Stimulated activated CD4-positive, alpha-beta T cell treated with anti-CD3 and anti-CD28 coated beads, Interleukin-12 subunit alpha, Interleukin-12 subunit beta, amount 100 ng/mL, for 48 hours (primary cell): ENCODE results near the gene NXF1.
"Not testable (repeated sequence)": the region's sequence is repeated elsewhere in the genome, so short reads cannot be mapped to it uniquely, and the experiment has no call there.

Experiments
- DNase-seq, 3 donors: peaks; one replicate each; pipeline ENCODE4 v3.0.0-alpha.2; 2020; ENCODE audit warnings: low read depth in 2 of 3, low spot score in 1 of 3

Gene NXF1

DNA sequence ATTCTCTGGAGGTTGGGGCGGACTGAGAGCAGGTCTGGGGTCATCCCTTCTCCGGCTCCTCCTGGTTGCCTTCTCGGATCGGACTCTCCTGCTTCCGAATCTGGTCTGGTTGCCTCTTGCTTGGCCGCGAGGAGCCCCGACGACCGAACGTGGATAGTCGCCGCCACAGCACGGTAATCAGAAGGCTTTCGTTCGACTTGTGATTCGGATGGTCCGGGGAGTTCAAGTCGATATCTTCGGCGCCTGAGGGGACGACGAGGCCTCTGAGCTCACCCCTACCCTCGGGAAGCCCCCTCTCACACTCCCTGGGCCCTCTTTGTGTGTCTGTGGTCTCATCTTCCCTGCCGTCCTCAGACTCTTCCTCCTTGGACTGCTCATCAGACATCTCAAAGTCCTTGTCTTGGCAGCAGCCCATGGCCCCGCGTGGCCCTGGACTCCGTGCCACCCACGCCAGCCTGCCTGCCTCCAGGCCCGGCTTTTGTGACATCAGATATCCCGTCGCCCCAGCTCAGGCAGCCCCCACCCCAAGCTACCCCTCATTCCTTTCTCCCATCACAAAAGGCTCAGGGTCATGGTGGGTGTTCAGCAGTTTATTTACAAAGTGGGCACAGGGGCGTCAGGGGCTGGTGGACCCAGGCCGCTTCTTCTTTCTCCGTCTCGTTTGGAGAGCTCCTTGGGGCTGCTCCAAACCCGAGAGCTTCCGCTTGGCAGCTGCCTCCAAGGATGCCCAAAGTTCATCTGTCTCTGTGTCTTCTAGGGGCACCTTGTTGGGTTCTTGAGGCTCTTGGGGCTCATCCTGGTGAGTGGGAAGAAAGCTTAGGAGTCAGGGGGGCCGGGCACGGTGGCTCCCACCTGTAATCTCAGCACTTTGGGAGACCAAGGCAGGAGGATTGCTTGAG, 27.3 kb upstream of the NXF1 start, which contains the start of gene TEX54:
TEX54 (minus strand) TSS at position 506 of the 899 bp plus-strand sequence.
- no peak for DNase-seq

DNA sequence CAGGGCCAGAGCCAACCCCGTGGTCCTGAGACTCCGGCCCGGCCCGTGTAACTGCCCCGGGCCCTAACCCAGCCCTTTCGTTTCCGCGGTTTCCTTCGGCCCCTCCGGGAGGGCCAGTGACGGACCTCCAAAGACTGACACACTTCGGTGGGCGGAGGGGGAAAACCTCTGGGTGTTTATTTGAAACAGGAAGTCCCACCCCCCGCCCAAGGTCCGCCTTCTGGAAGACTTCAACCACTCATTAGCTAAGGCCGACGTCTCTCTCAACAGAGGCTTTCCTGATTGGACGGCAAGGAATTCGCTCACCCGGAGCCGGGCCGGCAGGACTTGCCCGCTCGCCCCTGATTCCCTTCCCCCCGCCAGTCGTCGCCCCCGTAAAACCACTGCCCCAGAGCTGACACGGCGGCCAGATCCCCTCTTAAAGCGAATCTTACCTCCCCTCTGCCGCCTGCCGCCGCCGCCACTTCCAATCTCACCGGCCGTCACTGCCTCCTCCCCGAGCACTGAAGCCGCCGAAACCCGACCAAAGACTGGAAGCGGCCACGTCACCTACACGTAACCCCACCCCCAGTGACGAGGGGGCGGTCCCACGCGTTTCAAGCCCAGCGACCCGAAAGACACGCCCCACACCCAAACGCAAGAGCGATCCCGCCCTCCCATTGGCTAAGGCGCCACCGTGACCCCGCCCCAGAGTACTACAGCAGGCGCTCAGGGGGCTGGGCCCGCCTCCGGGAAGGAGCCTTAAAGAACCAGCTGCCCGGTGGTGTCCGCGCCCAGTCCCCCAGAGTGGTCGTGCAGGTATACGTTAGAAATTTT, 26.5 kb upstream of the NXF1 start, which contains the start of gene STX5:
STX5 (minus strand) TSS at position 532 of the 816 bp plus-strand sequence. CDS start 808 bp downstream, outside the sequence.
- peak; percentile 98 to 99 (median 99) for DNase-seq

DNA sequence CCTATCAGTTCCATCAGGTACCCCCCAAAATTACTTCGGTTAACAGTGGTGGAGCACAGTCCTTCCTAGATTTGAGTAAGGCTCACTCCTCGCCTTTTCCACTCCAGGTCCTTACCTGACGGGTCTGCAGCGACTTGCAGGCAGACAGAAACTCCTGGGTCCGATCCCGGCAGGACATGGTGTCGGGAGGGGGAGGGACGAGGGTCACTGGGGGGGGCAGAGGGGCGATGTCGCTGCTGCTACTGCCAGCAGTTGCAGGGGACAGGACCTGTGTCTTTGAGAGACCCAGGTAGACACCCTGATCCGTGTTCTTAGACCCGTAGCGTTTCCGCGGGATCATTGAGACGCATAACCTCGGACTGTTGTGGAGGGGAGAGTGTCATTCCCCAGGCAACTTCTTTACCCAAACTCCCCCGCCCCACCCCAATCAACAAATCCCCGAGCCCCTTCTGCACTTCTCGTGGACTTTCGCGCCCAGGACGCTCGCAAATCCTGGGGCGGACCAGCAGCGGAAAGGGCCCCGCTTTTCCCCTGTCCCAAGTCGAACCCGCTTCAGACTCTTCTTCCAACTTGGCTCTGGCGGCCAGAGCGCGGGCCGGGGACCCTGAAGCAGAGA, 25.8 kb upstream of the NXF1 start:
- DNase-seq = no peak

DNA sequence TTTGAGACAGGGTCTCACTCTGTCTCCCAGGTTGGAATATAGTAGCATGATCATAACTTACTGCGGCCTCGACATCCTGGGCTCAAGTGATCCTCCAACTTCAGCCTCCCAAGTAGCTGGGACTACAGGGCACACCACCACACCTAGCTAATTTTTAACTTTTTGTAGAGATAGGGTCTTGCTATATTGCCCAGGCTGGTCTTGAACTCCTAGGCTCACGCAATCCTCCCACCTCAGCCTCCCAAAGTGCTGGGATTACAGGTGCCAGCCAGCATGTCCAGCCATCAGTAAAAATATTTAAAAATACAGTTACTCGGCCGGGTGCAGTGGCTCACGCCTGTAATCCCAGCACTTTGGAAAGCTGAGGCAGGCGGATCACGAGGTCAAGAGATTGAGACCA, 22.9 kb upstream of the NXF1 start:
- DNase-seq = not testable (repeated sequence)

DNA sequence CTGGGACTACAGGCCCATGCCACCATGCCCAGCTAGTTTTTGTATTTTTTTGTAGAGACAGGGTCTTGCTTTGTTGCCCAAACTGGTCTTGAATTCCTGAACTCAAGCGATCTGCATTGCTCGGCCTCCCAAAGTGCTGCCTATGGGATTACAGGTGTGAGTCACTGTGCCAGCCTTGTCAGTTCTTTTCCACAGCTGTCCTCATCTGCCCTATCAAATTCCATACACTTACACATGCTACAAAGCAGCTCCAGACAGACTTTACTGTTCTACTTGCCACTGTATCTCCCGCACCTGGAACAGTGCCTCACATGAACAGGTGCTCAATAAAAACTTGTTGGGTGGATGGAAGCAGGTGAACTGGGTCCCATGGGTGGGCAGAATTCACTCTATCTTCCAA, 18.4 kb upstream of the NXF1 start:
- no peak for DNase-seq

DNA sequence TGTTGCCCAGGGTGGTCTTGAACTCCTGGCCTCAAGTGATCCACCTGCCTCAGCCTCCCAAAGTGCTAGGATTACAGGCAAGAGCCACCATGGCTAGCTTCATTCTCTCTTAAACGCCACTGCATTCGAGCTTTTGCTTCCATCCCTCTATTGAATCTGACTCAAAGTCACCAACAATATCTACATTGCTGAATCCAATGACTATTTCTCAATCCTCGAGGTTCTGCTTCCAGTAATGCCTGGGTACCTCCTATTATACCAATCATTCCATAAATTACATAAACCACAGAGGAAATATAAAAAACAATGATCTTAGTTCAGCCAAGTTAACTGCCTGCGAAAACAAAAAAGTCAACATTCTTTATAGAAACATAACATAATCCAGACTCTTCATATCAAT, 11.9 kb upstream of the NXF1 start:
- no peak for DNase-seq

DNA sequence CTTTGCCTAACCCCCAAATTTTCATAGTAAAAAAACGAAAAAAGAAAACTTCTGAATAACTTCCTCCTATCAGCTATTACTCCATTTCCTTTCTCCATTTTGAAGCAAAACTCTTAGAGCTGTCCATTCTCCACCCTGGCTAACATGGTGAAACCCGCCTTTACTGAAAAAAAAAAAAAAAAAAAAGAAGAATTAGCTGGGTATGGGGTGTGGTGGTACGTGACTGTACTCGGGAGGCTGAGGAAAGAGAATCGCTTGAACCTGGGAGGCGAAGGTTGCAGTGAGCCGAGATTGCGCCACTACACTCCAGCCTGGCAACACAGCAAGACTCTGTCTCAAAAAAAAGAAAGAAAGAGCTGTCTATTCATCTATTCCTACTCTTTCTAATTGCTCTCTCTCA, 11.3 kb upstream of the NXF1 start:
- DNase-seq = no peak

DNA sequence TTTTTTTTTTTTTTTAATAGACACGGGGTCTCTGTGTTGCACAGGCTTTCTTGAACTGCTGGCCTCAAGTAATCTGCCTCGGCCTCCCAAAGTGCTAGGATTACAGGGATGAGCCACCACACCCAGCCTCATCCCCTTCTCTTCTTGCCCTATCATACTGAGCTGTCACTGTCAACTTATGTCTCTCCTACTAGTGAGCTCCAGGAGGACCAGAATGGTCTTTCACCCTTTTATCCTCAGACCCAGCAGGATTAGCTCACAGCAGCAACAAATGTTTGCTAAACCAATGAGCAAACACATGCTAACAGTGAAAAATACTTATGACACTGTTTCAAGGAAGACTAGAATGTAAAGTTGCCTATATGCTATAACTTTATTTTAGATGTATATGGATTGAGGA, 6.4 kb upstream of the NXF1 start:
- no peak for DNase-seq

DNA sequence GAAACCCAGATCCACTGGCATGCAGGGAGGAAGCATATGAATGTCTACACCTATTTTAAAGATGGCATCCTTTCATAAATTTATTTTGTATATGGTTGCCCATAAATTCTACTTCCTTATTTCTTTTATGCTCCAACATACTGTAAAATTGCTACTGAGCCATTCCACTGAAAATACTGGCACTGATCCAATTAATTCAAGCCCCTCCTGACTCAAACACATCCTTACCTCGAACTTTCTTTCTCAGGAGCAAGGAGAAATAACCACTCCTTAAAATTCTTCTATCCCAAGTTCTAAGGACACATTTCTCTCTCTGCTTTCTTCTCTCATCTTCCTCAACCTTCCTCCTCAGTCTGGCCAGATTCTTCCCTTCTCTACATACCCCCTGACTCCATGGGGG, 5.5 kb upstream of the NXF1 start:
- no peak for DNase-seq

DNA sequence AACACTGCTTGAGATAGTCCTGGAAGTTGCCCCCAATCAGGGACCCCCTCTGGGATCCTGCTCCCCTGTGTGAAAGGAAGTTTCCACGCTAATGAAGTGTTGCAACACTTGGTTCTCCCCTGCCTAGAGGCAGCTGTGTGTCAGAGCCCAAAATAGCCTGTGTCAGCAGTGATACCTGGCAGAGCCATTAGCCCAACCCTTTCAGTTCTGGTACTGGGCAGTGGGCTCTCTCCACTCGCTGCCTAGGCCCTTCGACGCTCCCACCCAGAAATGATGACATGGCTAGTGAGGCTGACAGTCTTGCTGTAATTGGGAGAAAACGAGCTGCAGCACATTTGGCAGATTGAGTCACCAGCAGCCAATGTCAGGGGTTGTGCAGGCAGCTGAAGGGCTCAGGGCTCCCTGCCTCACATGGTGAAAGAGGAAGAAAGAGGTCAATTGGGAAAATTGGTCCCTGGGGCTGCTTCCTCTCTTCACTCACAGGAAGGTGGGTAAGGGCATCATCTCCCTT, 1.4 kb upstream of the NXF1 start:
- DNase-seq = no peak

DNA sequence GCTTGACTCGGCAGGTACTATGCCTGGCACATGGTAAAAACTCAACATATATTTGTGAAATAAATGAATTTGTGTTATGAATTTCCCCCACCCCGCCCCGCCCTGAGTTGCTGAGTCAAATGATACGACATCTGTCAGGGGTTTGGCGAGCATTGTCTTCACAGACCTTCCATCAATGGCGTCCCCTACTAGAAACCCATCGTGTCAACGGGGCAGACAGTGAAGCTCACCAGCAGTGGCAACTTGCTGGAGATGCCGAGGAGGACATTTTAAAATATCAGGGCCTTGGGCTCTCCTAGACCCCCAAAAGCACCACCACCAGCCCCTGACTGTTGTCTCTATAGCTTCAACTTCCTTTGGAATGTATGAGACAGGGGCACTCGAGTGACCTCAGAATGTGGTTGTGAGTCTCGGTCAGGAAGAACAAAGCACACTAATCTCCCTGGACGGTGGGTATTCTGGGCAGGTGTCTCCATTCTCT, 761 bp upstream of the NXF1 start:
- peak in 1 of 3 donors; percentile 13 for DNase-seq

DNA sequence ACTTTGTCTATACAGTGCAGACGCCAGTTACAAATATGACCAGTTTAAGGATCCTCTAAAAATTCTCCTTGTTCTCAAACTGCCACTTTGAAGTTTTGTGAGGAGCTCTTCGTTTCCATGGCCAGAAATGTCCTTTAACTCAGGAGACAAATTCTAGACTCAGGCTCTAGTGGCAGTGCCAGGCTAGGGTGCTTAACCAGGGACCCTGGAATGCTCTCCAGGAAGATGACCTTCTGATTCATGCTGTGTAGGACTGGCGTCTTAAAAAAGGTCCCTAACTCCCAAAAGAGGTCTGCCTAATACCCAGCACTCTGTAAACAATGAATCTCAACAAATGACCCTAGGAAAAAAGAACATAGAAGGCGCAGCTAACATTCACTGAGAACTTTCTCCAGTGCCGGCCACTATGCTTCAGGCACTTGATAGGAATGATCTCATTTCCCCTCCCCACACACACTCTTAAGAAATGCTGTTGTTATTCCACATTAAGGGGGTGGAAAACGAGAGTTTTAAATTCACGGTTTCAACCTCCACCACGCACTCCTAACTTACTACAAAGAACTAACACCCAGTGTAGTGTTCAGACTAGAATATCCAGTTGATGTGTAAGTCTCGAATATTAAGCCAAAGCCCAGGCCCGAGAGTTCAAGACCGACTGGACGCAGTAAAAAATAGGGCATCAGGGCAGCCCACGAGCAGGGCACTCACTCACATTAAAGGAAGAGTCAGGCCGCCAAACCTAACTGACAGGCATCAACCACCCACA, 747 bp downstream of the NXF1 start:
- DNase-seq = peak in 1 of 3 donors; percentile 25

DNA sequence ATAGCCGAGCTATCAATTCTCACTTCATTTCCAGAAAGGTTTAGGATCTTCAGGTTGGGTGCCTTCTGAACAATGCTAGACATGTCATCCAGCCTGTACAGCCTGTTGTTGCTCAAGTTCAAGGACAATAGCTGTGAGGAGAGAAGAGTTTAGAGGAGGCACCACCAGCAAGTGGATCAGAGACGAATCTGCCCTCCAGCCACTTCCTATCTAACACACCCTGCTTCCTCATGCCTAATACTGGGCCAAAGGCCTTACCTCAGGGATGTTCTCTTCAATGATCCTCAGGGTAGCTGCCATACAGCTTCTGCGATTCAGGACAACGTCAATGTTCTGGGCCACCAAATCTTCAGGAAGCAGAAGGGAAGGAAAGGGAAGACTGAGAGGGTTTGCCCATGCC, 4.2 kb downstream of the NXF1 start:
- DNase-seq = no peak

DNA sequence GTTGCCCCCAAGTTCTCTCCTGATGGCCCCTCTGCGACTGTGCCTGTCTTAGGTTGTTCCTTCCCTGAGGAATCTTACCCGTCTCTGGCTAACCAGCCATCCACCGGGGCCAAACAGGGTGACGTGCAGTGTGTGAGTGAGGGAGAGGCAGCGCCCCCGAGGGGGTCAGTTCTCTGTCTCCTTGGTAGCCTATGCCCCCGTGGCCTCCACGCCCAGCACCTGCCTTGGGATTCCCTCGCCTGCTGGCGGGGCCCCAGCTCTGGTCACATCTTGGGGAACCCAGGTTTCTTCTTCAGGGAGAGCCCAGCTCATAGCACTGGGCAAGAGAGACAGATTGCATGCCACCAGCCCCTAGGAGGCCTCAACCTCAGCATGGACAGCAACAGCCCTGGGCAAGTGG, 5.8 kb downstream of the NXF1 start:
- DNase-seq = no peak

DNA sequence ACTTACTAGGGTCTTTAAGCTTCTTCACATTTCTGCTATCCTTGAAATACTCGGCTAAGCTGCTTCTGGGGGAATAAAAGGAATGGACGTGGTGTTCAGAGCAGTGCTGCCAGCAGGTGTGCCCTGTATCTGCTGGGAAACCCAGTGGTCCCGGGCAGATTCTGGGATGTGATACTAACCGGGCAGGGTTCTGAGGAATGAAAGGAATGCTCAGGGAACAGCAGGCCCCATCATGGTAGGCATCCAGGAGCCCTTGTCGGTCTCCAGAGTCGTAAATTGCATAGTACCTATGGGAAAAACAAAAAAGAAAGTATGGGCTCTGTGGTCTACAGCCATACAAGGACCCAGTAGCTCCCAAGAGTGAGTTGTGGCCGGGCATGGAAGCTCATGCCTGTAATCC, 9.0 kb downstream of the NXF1 start:
- DNase-seq = no peak

DNA sequence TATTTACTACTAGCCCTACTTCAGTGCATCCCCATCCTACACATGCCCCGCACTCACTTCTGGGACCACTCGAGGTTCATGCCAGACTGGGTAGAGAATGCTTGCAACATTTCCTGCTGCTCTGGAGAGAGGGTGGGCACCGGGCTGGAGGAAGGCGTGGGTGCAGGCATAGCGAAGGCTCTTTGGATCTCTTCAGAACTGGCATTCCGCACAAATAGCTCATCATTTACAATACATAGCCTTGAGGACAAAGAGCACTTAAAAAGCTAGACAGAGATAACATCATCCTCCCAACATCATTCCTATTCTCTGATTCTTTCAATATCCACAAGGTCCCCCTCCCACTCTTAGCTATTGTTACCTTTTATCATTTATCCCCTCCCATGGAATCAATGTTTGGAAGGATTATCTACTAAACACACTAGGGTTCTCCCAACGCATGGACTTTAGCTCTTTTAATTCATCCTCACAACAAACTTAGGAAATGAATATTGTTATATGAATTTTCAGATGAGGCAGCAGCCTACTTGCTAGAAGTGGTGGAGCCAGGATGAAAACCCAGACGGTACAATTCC, 11.0 kb downstream of the NXF1 start:
- no peak for DNase-seq

DNA sequence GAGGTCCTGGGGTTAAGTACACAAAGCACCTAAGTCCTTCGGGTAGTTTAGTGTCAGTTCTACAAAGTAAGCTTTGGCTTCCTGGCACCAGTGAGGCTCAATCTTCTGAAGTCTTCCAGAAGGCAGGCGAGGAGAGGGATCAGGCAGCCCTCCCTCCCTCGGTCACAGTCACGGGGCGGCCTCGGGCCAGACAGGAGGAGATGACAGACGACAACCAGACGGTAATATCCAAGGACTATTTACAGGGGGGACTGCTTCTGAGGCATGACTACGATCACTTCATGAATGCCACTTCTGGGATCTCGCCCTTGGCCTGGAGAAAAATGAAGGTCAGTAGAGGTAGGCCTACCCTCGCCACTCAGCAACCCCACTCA, 13.1 kb downstream of the NXF1 start:
- no peak for DNase-seq

DNA sequence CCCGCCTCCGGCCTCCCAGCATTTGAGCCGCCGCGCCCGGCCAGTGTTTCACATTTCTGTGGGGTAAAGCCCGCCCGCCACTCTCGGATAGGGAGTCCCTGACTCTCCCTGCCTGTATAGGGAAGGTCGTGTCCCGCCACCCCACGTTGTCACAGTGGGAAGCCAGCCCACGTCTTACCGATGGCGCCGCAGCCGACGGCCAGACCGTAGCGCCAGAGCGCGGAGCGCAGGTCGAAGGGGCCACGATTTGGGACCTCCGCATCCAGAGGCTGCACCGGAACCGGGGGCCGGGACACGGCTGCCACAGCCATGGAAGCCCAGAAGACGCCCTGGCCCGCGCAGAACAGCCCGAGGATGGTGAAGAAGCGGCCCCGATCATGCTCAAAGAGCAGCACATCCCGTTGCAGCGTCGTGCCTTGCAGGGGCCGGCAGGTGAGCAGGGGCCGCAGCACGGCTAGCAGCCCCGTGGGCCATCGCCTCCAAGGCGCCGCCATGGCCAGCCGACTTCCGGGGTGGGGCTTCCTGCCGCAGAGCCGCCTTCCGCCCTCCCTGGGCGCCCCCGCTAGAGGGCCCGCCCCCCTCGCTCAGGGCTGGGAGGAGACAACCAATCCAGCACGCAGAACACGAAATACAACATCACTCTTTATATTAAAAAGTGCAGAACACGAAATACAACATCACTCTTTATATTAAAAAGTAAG, 13.6 kb downstream of the NXF1 start, which contains the start of gene TMEM223:
TMEM223 (minus strand) TSS at position 506 of the 701 bp plus-strand sequence; CDS start at position 494, 12 bp downstream.
- peak; percentile 77 to 88 (median 84) for DNase-seq

DNA sequence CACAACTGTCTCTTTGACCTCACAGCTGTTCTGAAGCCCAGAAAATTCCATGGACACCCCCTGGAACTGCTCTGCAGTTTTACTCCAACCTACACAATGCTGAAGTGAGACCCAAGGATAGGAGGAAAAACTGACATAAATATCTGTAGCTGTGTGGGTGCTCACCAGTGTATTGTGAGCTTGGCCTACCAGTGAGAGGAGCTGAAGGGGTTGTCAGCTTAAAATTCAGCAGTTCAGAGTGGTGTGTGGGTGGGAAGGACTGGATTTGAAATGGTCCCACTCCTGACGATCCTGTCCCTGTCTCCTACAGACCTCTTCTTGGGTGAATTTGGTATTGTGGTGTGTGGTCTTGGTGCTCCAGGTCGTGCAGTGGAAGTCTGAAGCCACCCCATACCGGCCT, 15.7 kb downstream of the NXF1 start:
- no peak for DNase-seq
